WERI-Rb-1 (cell line): ENCODE data around the gene NAV2.
"Not testable (repeated sequence)": the region's sequence is repeated elsewhere in the genome, so short reads cannot be mapped to it uniquely, and the experiment has no call there.

Experiments
- DNase-seq: peaks from one replicate; pipeline ENCODE4 v3.0.0-alpha.2; 2020
- H3K27ac ChIP-seq: fragments of 250-450 bp; sonication (Bioruptor Pico); 2 replicates; pipeline ENCODE4 v1.5.1; 2020; ENCODE audit warnings: mild to moderate bottlenecking, moderate library complexity
- H3K27me3 ChIP-seq: fragments of 250-450 bp; sonication (Bioruptor Pico); 2 replicates; pipeline ENCODE4 v1.5.1; 2021; ENCODE audit warnings: mild to moderate bottlenecking, low read depth, moderate library complexity; ENCODE audit not compliant: insufficient read depth, severe bottlenecking
- H3K36me3 ChIP-seq: fragments of 250-450 bp; sonication (Bioruptor Pico); 2 replicates; pipeline ENCODE4 v1.5.1; 2020; ENCODE audit warnings: mild to moderate bottlenecking, moderate library complexity
- H3K4me3 ChIP-seq: 2 replicates; pipeline ENCODE4 v1.5.1; 2011; ENCODE audit warnings: low read depth, mild to moderate bottlenecking, control low read depth, low read length
- H3K9me3 ChIP-seq: fragments of 250-450 bp; sonication (Bioruptor Pico); 2 replicates; pipeline ENCODE4 v1.5.1; 2021; ENCODE audit warnings: mild to moderate bottlenecking, moderate library complexity; ENCODE audit not compliant: severe bottlenecking
- CTCF ChIP-seq: IDR thresholded peaks from 2 replicates; pipeline ENCODE4 v1.5.1; 2011; ENCODE audit warnings: low read depth, mild to moderate bottlenecking, control low read depth, inconsistent platforms, low read length

The NAV2 gene

GRCh38 chr11:19956228-19956627, 243.6 kb downstream of the NAV2 start:
- no peaks in the 10 kb centered on the region for H3K9me3 ChIP-seq
- H3K4me3 ChIP-seq = no peak overlapping the region
- no peak for DNase-seq
- no peaks in the 10 kb centered on the region for H3K27me3 ChIP-seq
- H3K36me3 ChIP-seq = no peaks in the 10 kb centered on the region
- H3K27ac ChIP-seq = peak overlapping the region; percentile 94
- TF ChIP-seq CTCF = no peak

- no peak for TF ChIP-seq CTCF
- Histone ChIP-seq H3K27ac (peak overlapping the region; percentile 94), H3K9me3 (no peaks in the 10 kb centered on the region), H3K36me3 (no peaks in the 10 kb centered on the region), H3K4me3 (peak overlapping the region; percentile 19), H3K27me3 (no peaks in the 10 kb centered on the region)
- peak; percentile 91 for DNase-seq
Observed at GRCh38 chr11:19957294-19957943, 244.8 kb downstream of the NAV2 start.

GRCh38 chr11:19958204-19958603, 245.6 kb downstream of the NAV2 start:
- Histone ChIP-seq H3K9me3 (no peaks in the 10 kb centered on the region), H3K36me3 (no peaks in the 10 kb centered on the region), H3K4me3 (no peak overlapping the region), H3K27ac (peak overlapping the region; percentile 94), H3K27me3 (no peaks in the 10 kb centered on the region)
- no peak for DNase-seq
- TF ChIP-seq CTCF = no peak

DNA sequence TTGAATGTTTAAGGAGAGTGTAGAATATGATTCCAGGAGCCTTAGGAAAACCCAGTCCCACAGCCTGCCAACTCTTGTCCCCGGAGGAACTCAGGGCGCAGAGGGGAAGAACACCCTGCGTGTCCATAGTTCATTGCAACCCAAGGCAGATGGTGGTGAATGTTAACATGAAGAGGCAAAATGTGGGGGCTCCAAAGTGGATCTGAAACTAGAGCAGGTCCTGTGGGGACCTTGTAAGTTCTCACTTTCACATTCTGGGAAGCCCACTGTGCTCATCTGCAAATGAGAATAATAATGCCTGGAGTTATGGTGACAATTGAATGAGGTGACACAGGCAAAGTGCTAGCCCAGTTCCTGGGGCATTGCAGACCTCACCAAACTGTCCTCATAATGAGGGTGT, 246.6 kb downstream of the NAV2 start:
- no peaks in the 10 kb centered on the region for H3K36me3 ChIP-seq
- no peak for DNase-seq
- no peaks in the 10 kb centered on the region for H3K9me3 ChIP-seq
- no peaks in the 10 kb centered on the region for H3K27me3 ChIP-seq
- peak overlapping the region; percentile 10; the same call in 1 of the 2 replicates for H3K4me3 ChIP-seq
- no peak for TF ChIP-seq CTCF
- peak overlapping the region; percentile 94 for H3K27ac ChIP-seq

DNA sequence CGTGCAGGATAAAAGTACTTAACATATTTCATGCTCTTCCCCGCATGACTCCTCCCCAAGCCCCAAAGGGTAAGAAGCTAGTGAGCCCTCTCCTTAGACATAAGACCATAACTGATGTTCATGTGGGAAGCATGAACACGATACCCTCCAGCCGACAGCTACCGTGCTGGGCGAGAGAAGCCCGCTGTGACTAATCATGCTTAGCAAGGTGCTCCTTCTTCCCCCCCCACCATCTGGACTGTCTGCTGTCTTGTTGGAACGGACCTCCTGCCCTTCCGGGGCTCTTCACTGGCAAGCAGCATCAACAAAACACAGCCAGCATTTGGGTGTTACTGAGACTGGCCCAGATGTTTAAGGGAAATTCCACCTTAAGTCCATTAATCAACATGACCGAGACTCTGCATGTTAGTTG, 247.0 kb downstream of the NAV2 start:
- H3K27me3 ChIP-seq = no peaks in the 10 kb centered on the region
- no peak overlapping the region for H3K4me3 ChIP-seq
- H3K36me3 ChIP-seq = no peaks in the 10 kb centered on the region
- TF ChIP-seq CTCF = no peak
- peak; percentile 95 for DNase-seq
- H3K27ac ChIP-seq = peak overlapping the region; percentile 94
- no peaks in the 10 kb centered on the region for H3K9me3 ChIP-seq

- DNase-seq, H3K36me3 ChIP-seq, H3K9me3 ChIP-seq, H3K4me3 ChIP-seq, H3K27me3 ChIP-seq: not testable (repeated sequence)
- peak overlapping the region; percentile 94 for H3K27ac ChIP-seq
Observed at GRCh38 chr11:19960410-19960809, 247.8 kb downstream of the NAV2 start.
